Aorta (tissue), 5 donors: ENCODE data around the gene LAMA1. TPM values are rescaled to one million over a fixed set of nuclear protein-coding genes. Genes with fewer than 3 reads are reported as not detected.

Source experiments
- ATAC-seq: fragments of 200-7000 bp; cut with Tn5 transposase; one replicate; pipeline ENCODE4 v1.9.1; 2022; ENCODE audit warnings: moderate library complexity; ENCODE audit not compliant: low FRiP score
- DNase-seq, 2 donors: peaks; one replicate each; pipeline ENCODE4 v3.0.0-alpha.2; 2020
- H3K27ac ChIP-seq, 2 donors: one replicate each; pipeline ENCODE4 v1.5.1; 2013; ENCODE audit warnings: low read length in 2 of 2, mild to moderate bottlenecking in 2 of 2, moderate library complexity in 2 of 2, control low read depth in 1 of 2, inconsistent platforms in 1 of 2, low read depth in 1 of 2
- H3K27me3 ChIP-seq, 2 donors: one replicate each; pipeline ENCODE4 v1.6.1; 2013; ENCODE audit warnings: control low read depth in 1 of 2, low read length in 1 of 2, mild to moderate bottlenecking in 1 of 2, moderate library complexity in 1 of 2; ENCODE audit not compliant: insufficient read depth in 2 of 2, control insufficient read depth in 1 of 2
- H3K36me3 ChIP-seq, 2 donors: one replicate each; pipeline ENCODE4 v1.6.1; 2013; ENCODE audit warnings: control low read depth in 1 of 2, low read length in 1 of 2, mild to moderate bottlenecking in 1 of 2; ENCODE audit not compliant: insufficient read depth in 2 of 2, control insufficient read depth in 1 of 2
- H3K4me1 ChIP-seq, 2 donors: one replicate each; pipeline ENCODE4 v1.6.1; 2013; ENCODE audit warnings: low read length in 2 of 2, control low read depth in 1 of 2, mild to moderate bottlenecking in 1 of 2, moderate library complexity in 1 of 2; ENCODE audit not compliant: insufficient read depth in 2 of 2, control insufficient read depth in 1 of 2
- H3K4me3 ChIP-seq, 2 donors: one replicate each; pipeline ENCODE4 v1.5.1; 2013; ENCODE audit warnings: low read length in 2 of 2, control low read depth in 1 of 2, mild to moderate bottlenecking in 1 of 2
- H3K9me3 ChIP-seq: one replicate; pipeline ENCODE4 v1.6.1; 2013; ENCODE audit warnings: mild to moderate bottlenecking, low read length; ENCODE audit not compliant: control insufficient read depth
- WGBS, 2 donors: extraction: QIAGEN DNeasy Blood & Tissue Kit; methylation state at CpG; one replicate each; pipeline ENCODE4 v1.1.7; 2013; 5-methylcytosine and 5-hydroxymethylcytosine counted together
- intact Hi-C, 2 donors: fragments of 100-400 bp; cut with DNase I; formaldehyde crosslinking; loops; one replicate each; pipeline versions ENCODE4 v1.14.2 to v1.15.0; 2022
- polyA plus RNA-seq, 2 donors: library from polyadenylated mRNA; stranded (reverse); fragments of 200-250 nt; gene quantifications; one replicate each; pipeline ENCODE4 v1.2.3, GENCODE V29; 2013
- total RNA-seq, 2 donors: library from RNA; stranded (reverse); fragmentation: NEBNext Ultra II Directional; extraction: Animal tissue kit (Norgen Biotek cat#: 25700); gene quantifications; one replicate each; pipeline ENCODE4 v1.2.1, GENCODE V29; 2021
- donor health status: healthy with polysubstance abuse.
- donor health status: Bipolar disorder and iron deficiency.
- donor health status: DM: no; HTN: no; CAD: no.
- donor health status: DM: no; HTN: no; CAD: no.
- donor health status: DM: yes; HTN: yes; CAD: no.

The LAMA1 gene
- total and polyA plus RNA-seq, 4 donors = 0.41 to 3.1 (median 0.78) TPM; not detected in 1

- 87 to 88% methylated on average over 3 of the region's 3 CpGs for WGBS, 2 donors
- Histone ChIP-seq H3K4me1 (no peaks in the 10 kb centered on the region), H3K9me3 (peaks cover 3% of the 10 kb centered on the region), H3K27ac (no peak overlapping the region), H3K36me3 (no peaks in the 10 kb centered on the region), H3K4me3 (no peak overlapping the region), H3K27me3 (no peaks in the 10 kb centered on the region)
- no peak for DNase-seq
- no peak for ATAC-seq
- intact Hi-C loops = no loop called here
Measured at GRCh38 chr18:6901286-6901926, 216.2 kb downstream of the LAMA1 start.

GRCh38 chr18:6891788-6892187, 225.8 kb downstream of the LAMA1 start:
- Histone ChIP-seq H3K4me3 (no peak overlapping the region), H3K9me3 (no peaks in the 10 kb centered on the region), H3K27ac (no peak overlapping the region), H3K4me1 (no peaks in the 10 kb centered on the region), H3K27me3 (no peaks in the 10 kb centered on the region), H3K36me3 (no peaks in the 10 kb centered on the region)
- 94 to 95% methylated on average over 3 of the region's 3 CpGs for WGBS, 2 donors
- ATAC-seq (no peak), DNase-seq (no peak)
- intact Hi-C loops = loop anchor here in 1 of 2 donors (10.0 kb wide), 1 partner anchor 63 kb away; no protein-coding TSS in a partner anchor

Other genes with a start within 250 kb of the LAMA1 start
- not detected for gene LRRC30, start 113.3 kb upstream of the LAMA1 start, total RNA-seq
- not detected for gene LRRC30, start 113.3 kb upstream of the LAMA1 start, polyA plus RNA-seq